GM18867 (cell line): ENCODE data around the gene LBX1.

Experiments used
- ATAC-seq: cut with Tn5 transposase; IDR thresholded peaks from one replicate; pipeline ENCODE4 v1.9.1; 2021; ENCODE audit warnings: mild to moderate bottlenecking, moderate library complexity; ENCODE audit not compliant: unreplicated experiment

Gene LBX1

DNA sequence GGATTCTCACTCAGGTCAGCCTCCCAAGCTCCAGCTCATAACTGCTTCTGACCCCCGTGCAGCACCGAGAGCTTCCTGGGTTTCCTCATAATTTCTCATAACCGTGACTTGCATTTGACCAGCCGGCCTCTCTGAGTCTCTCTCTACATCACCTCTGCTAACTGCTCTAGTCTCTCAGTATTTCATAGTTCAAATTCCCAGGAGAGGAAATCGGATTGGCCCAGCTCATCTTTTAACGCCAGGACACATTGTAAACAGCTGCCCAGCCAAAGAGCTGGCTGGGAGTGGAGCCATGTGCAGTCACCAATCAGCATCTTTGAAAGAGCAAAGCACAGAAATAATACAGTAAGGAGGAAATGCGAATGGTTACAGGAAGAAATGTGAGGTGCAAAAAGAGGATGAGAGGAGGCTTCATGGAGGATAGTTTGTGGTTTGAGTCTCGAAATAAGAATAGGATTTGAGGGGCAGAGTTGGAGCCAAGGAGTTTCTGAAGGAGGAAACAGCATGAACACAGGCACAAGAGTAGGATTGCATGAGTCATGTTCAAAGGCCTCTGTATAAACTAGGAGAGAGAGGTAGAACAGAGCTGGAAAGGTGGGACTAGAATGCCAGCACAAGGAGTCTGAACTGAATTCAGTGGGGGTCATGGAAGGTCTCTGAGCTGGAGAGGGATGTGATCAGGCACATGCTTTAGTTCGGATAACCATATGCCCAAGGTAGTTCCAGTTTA, 15.2 kb upstream of the LBX1 start:
- no peak for ATAC-seq

- ATAC-seq: no peak
These were observed 12.8 kb upstream of the LBX1 start for GRCh38 chr10:101241840-101242707.

- ATAC-seq: no peak
These were observed 9.5 kb upstream of the LBX1 start for GRCh38 chr10:101238732-101239105.

- no peak for ATAC-seq
These were observed 8.9 kb upstream of the LBX1 start for GRCh38 chr10:101237982-101238731.

DNA sequence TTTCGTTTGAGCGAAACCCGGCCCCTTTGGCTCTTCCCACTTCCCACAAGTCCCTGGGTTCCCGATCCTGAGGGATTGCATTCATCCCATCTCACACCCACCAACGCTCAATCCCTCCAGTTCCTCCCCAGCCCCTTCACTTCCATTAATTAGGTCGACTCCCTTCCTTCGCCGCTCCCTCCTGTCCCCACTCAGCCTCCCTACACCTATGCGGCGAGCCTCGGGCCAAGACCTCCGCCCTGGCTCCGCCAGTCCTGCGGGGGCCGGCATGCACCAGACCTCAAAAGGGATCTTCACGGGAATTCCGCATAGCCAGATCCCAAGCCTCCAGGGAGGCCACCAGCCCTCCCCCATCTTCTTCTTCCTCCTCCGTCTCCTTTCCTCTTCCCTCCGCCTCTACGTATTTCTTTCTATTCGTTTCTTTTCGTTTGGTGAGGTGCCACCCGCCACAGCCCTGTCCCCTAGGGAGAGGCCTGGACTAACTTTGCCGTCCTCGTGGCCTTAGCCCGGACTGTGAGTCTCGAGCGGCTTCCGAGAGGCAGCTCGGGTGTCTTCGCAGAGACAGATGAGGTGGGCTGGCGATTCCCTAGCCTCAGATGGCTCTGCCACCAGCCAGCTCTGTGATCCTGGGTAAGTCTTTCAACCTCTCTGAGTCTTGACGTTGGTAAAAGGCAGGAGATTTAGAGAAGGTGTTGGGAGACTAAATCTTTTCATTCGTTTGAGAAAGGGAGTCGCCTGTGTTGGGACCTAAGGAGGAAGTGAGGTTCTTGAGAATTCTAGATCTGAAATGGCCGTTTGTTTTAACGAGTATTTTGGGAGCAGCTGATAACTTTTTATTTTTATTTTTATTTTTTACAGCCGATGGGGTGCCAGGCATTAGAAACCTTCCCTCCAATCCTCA, 8.1 kb upstream of the LBX1 start:
- no peak for ATAC-seq

GRCh38 chr10:101236376-101237080, 7.3 kb upstream of the LBX1 start:
- no peak for ATAC-seq

- ATAC-seq: no peak
These were observed 6.5 kb upstream of the LBX1 start for GRCh38 chr10:101235766-101236165.

DNA sequence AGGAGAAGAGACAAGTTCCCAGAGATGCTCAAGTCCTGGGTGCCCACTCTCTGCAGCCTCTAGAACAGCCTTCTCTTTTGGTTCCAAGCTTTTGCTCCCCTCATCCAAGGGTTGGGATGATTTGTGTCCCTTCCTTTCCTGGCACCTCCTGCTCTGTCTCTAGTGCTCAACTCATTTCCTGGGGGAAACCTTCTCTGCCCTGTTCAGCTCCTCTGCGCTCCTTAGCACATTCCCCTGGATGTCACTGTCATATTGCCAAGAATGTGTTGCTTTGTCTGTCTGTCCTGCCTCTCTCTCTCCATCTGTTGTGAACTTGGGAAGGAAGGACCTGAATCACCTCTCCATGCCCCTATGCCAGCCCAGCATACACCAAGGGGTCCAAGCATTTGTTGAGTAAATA, 5.1 kb upstream of the LBX1 start:
- no peak for ATAC-seq

DNA sequence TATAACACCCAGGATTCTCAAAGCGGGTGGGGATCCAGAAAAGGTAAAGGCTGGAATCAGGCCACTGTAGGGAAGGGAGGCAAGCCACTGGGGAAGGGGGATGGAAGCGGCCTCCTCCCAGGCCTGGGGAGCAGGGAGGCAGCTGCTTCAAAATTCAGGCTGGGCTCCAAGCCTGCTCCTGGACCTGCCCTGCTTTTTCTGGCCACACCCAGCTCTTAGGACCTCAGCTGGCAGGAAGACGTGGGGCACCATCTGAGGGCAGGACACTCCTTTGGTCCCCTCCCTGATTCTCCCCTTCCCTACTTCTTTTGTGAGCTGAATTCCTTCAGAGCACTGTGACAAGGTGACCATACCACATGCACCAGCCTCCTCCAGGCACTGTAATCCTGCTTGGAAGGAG, 4.6 kb upstream of the LBX1 start:
- no peak for ATAC-seq

GRCh38 chr10:101233443-101233842, 4.2 kb upstream of the LBX1 start:
- no peak for ATAC-seq

GRCh38 chr10:101231912-101232689, 2.8 kb upstream of the LBX1 start:
- no peak for ATAC-seq

GRCh38 chr10:101231092-101231491, 1.8 kb upstream of the LBX1 start:
- ATAC-seq: no peak

DNA sequence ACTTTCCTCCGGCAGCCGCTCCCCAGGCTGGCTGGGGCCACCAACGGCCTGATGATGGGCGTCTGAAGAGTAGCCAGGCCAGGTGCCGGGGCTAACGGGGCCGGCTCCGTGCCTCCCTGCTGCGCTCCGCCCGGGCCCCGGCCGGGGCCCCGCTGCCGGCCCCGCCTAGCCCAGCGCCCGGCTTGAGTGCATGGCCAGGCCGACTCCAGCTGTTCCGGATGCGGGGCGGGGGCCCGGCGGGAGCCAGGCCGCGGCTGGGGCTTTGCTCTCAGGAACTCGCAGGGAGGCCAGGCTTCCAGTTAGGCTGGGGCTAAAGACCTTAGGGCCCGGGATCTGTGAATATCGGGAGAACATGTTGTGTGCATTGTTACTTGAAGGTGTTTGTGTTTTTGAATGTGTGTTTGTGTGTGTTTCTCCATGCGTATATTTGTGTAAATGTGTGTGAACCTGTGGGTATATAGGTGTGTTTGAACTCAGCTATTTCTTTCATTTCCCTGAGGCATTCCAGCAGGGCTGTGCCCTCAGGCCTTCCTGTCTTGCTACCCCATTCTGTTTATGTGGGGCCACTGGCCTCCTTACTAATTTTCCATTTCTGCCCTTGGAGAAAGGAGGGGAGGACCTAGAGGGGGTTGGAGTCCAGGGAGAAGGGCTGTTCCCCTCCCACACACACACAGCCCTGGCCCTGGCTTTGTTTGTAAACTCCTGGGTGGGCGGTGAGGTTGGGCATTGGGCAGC, 1.1 kb upstream of the LBX1 start:
- ATAC-seq: no peak

DNA sequence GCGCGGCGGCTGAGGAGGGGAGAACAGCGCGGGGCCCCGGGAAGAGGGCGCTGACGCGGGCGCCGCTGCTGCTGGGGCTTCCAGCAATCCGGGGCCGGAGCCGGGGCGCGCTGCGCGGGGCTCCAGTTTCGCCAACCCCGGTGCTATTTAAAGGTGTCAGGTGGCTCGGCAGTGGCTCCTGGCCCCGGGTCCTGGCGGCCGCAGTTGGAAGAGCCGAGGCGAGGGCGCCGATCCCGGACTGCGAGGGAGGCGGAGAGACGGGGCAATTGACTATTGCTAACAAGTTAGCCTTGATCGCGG, 347 bp downstream of the LBX1 start:
- no peak for ATAC-seq

DNA sequence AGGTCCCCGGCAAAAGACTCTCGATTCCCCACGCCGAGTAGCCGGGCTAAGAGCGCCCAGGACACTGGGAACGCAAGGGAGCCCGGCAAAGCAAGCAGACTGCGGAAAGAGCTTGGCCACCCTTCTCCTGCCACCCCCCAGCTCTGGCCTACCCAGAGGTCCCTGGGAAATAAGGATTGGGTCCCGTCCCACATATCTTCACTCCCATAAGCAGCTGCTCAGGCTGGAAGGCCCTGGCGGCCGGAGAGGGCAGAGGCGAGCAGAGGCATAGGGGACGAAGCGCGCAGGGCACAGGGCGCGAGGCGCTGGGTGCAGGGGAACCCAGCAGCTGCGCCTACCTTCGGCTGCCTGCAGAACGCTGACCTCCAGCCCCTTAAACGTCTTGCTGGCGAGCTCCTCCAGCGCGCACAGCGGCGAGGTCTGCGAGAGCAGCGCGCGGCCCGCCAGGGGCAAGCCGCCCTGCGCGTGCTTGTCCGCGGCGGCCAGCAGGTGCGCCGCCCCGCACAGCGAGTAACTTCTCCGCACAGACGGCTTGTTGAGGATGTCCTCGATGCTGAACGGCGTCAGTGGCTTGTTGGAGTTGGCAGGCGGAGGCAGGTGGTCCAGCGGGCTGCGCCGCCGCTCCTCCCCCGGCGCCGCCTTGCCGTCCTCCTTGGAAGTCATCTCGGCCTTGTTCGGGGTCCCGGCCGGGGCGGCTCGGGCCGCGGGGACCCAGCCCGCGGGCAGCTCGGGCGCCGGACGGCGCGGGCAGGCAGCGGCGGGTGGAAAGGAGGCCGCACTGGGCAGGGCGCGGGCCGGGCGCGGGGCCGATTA, 904 bp downstream of the LBX1 start:
- no peak for ATAC-seq

DNA sequence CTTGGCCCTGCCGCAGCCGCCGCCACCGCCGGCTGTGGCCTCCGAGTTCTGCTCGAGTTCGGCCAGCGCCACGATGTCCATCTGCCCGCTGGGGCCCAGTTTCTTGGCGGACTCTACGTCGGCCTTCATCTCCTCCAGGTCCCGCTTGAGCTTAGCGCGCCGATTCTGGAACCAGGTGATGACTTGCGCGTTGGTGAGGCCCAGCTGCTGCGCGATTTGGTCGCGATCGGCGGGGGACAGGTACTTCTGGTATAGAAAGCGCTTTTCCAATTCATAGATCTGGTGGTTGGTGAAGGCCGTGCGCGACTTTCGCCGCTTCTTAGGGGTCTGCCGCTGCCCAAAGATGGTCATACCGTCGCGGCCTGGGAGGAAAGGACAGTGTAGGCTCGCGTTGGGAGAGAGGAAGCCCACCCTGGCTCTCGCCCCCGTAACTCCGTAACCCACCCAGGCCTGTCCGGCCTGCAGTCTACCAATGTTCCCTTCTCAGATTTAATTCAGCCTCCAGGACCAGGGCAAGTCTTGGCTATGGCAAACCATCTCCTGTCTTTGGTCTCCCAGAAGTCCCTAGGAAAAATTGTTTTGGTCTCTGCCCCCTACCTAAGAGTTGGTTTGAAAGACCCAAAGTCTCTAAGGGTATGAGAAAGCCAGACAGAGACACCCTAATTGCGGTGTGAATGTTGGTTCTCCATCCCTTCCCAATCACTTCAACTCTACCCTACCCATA, 1.7 kb downstream of the LBX1 start:
- ATAC-seq: no peak
